Superior temporal gyrus (tissue), 1 donor: Measurements from ENCODE around the gene FYB1.

Experiments used
- DNase-seq: peaks from one replicate; pipeline ENCODE4 v3.0.0-alpha.2; 2016; ENCODE audit errors: extremely low spot score

Gene FYB1

DNA sequence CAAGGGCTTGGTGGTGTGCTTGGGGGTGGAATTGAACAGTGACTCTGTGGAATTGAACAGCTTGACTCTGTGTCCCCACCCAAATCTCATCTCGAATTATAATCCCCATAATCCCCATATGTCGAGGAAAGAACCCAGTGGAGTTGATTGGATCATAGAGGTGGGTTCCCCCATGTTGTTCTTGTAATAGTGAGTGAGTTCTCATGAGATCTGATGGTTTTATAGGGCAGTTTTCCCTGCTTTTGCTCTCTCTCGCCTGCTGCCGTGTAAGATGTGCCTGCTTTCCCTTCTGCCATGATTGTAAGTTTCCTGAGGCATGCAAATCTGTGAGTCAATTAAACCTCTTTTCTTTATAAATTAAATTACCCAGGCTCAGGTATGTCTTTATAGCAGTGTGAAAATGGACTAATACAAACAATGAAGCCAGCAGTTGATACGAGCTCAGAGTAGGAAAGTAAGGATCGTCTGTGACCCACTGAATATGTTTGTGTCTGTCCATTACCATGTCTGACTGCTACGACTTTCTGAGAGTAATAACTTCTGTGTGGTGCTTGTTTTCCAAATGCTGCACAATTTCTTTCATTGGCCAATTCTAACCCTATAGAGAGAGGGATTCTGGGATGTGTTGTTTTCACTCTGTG lies 127.3 kb downstream of the FYB1 start:
- DNase-seq = no peak

DNA sequence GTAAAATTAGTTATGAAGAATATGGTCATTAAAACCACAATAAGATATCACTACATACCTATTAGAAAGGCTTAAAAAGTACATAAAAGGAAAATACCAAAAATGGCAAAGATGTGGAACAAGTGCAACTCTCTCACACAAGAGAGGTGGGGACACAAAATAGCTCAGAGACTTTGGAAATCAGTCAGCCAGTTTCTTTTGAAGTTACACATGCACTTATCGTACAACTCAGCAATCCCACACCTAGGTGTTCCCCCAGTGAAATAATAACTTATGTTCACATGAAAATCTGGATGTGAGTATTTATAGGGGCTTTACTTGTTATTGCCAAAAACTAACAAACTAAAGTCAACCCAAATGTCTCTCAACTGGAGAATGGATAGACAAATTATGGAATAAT lies 135.4 kb downstream of the FYB1 start:
- DNase-seq = no peak

DNA sequence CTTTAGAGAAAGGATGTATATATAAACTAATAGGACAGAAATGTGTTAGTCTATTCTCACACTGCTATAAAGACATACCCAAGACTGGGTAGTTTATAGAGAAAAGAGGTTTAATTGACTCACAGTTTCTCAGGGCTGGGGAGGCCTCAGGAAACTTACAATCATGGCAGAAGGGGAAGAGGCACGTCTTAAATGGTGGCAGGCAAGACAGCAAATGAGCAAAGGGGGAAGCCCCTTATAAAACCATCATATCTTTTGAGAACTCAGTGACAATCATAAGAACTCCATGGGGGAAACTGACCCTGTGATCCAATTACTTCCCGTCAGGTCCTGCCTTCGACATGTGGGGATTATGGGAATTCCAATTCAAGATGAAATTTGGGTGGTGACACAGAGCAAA lies 136.4 kb downstream of the FYB1 start:
- no peak for DNase-seq

DNA sequence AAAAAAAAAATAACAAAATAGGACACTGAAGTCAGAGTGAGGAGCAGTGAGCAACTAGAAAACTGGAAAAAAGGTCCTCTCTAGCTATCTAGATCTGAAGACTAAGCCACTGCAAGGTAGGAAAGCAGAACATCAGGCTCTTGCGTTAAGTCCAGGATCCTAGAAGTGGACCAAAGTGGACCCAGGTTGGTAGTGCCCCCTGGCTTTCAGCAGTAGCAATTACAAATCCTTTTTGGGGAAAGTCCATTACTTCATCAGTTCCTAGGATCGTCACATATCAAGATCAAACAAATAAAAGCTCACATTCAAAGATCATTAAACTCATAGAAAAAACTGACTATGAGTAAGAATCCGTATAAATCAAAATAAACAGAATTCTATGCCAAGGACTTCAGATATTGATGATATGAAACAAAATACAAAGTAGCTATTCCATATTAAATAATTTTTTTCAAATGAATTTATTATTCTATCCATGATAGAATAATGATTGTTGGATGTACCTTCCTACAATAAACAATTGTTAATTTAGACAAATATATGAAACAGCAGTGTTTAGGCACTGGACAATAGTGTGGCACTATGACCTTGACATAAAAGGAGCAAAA lies 138.7 kb downstream of the FYB1 start:
- peak; percentile 84 for DNase-seq

DNA sequence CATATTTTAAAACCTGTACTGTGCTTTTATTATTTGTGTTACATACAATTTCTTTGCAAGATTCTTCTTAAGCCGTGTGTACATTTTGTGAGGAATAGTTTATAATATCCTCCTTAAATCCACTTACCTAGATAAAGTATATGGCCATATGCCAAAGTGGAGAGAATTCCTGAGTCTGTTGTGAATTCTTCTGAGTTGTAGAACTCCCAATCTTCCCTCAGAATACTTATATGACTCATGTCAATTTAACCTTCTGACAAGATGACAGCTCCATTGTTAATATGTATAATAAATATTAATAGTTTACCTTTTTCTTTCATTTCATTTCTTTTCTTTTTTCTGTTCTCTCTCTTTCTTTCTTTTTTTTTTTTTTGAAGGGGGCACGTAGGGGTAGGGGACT lies 139.2 kb downstream of the FYB1 start:
- peak; percentile 38 for DNase-seq

DNA sequence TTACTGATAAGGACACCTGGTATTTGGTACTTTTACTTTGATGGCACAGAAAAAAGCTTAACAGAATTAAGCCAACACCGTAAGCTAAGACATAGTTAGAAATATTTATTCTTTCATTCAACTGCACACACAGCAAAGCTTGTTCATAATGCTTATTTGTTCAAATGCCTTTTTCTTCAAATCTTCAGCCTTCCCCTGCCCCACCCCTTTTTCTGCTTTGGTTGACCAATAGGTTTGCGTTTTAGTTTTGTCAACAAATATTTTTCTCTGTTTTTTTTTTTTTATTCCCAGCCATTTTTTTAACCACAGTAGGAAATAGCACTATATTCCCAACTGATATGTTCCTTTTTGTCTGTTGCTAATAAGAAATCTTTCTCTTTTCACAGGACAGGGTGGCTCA lies 140.2 kb downstream of the FYB1 start:
- peak; percentile 63 for DNase-seq

DNA sequence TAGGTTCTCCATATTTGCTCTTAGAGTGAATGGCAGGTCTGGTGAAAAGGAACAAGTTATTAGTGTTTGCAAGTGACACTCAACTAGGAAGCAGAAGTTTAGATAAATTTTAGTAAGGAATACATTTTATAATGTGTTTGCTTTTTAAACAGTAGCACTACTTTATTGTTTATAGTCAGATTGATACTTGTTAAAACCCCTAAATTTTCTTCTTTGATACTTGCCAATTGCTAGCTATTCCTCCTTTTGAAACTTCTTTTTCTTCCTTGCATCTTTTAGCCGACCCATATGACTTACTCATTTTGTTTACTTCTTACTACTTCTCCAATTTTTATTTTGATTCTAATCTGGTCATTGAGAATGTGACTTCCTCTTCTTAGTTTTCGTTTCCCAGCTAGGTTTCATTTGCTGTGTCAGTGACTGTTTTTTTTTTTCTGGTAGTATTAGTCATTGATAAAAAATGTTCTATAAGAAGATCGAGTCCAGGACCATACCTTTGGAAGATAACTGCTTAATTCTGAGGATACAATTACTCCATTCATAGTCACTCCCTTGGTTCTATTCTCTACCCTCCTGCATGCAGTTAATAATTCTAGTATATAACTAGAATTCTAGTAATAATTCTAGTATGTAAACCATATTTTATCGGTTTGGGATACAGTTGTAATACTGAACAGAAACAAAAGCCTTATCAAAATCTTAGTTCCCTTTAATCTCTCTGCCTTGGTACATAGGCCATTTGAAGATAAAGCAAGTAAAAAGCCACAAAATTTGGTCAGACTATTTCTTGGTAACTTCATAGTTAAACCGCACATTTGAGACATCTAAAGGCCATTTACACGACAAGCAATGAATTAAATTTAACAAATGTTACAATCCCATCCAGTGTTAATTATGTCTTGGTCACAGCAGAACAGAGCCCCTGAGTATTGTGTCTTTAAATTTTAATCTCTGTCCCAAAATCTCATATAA lies 142.3 kb downstream of the FYB1 start:
- DNase-seq = peak; percentile 83

DNA sequence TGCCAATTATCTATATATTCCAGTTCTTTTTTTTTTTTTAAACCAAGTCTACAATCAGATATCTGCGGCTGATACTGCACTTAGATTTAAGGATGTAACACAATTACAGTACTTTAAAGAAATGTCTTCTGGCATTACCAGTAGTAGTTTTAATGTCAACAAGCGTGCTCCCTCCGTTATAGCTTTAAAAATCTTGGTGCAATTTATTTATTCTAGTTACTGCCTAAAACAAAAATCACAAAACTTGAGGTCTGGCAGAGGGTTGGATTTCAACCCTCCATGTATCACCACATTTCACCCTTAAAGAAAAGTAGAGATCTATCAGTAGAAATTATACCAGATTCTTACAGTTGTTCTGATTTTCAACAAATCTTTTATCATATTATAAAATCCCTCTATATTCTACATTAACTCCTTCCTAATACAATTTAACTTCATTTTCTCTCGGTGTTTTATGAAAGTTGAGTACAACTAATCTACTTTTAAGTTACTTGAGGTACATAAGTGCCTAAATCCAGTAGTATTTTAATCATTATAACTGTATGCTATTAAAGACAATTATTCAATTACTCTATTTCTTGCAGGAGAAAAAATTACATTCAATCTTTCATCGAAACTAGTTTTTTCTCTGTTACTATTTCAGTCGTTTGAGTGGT lies 143.1 kb downstream of the FYB1 start:
- DNase-seq = peak; percentile 68

DNA sequence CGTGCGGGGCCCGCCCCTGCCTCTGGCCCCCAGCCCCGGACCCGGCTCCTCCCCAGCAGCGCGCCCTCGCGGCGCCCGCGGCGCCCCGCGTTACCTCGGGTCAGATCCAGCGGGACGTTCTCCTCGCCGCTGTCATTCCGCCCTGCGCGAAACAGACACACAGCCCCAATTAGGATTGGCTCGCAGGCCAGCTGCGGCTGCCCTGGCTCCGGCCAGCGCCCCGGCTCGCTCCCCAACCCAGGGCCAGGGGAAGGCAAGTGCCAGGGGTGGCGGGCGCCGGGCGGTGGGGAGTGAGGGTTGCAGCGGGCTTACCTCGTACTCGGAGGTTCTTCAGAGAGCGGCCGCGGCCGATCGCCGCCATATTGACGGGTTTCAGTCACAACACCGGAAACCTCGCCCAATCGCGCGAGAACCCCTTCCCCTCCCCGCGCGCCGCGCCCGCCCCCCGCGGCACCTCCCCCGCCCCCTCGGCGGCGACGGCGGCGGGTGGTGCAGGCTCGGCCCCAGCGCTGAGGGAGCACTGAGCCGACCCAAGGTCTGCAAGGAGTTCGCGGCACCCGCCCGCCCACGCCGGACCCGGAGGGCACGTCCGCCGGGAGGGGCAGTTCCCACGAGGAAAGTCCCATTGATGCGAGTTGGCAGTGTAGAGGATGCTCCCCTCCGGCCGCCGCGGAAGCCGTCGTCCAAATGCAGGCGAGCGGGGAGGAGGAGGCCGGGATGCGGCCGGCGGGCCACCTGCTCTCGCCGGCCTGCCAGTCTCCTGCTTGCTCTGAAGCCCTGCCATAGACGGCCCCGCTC lies 145.1 kb downstream of the FYB1 start, which contains the start of gene RICTOR:
Gene RICTOR (minus strand): TSS at position 383 of the 798 bp plus-strand sequence. CDS start 22 bp downstream, at position 361.
- DNase-seq = peak; percentile 90

DNA sequence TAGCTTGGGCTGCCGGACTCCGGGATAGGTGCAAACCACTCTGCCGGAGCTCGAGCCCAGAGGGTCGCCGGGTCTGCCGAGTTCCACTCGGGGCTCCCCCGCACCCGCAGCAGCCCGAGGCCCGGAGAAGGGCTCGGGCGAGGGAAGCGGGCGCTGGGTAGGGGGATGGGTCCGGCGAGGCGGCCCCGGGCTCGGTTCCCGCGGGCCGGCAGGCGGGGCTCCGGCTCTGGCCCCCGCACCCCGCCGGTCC lies 145.7 kb downstream of the FYB1 start:
- DNase-seq = no peak

DNA sequence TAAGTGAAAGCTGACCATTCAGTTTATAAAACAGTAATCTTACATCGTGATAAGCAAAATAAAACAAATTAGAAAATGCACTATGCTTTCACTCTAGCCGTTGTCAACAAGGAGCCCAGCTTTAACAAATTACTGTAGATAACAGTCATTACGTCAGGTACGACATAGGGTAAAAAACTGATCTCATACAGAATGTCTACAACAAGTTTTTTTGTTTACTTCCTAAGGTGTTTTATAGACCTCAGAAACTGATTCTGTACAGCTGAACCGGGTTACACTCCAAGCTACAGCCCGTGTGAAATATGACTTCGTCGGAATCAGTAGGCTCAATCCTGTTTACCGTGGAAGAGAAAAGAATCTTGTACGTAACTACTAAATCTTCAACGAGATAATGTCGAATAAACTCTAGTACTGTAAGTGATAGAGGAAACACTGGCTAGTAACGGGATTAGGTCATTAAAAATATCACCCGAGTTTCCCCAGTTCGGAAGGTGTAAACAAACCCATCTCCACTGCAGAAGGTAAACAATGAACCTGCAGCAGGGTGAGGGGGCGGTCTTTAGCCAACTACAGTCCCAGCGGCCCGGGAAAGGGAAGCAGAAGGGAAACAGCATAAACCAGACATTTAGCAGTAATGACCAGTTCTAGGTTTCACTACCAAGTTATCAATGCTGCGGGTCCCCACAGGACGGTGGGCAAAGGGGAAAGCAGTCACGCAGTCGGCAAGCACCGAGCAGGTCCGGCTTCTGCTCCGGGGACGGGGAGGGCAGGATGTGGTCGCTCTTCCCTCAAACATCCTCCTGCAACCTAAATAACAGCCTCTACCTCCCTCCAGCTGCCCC lies 146.2 kb downstream of the FYB1 start:
- peak; percentile 75 for DNase-seq

DNA sequence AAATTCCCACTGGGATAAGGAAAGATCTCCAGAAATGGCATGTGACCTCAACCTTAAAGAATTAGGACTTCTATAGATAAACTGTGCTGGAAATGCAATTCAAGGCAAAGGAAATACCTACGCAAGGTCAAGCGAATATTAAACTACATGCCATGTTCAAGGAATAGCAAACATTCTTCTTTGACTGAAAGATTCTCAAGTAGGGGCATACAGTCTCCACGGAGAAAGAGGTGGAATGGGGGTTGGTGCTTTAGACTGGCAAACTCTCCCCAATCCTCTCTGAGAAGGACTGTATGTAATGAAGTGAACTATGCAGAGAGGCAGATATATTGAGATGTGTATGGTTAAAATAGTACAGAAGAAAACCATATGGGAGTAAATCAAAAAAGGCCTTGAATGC lies 151.3 kb downstream of the FYB1 start:
- no peak for DNase-seq

DNA sequence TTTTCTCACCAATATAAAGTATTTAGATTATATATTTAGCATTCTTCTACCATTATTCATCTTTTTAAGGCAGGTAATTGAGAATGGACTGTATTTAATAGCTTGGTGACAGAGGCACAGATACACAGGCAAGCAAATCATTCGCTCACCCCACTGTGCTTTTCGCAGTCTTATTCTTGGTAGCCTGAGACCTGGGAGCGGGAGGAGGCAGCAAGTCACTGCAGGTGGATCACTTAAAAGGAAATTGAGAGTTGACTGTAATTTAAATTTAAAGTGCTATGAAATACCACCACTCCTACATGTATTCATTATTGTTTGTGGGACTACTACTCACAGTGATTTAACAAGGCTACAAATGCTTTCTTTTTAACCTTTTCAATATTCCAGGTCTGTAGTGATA lies 154.9 kb downstream of the FYB1 start:
- no peak for DNase-seq

DNA sequence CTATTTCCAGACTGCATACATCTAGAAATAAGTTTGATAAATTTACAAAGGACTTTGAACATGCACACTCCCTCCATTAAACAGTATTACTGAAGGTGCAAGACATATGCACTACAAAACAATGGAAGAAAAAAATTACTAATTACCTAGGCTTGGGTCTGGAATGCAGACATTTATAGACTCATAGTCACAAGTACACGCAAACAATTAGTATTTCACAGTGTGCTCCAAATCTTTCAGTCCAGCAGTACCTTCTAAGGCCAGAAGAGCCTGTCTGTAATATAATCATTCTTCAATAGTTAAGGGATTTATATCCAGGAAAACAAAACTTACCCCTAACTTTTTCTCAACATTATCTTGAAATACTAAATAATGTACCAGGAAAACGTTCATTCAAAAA lies 156.3 kb downstream of the FYB1 start:
- no peak for DNase-seq

DNA sequence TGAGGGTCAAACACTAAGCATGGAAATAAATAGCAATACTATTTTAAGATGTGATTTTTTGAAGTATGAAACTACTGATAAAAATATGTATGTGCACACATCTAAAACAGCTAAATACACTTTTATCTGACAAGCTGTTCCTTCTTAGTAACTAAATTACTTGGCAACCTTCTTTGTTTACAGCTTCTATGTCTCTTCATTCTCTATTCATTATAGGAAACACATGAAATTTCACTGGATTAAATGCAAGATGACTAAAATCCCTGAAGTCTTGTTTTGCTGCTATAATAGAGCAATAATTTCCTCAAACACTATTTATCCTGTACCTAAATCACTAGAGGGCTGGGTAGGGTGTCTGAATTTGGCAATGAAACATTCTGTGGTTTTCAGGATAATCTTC lies 156.8 kb downstream of the FYB1 start:
- no peak for DNase-seq

DNA sequence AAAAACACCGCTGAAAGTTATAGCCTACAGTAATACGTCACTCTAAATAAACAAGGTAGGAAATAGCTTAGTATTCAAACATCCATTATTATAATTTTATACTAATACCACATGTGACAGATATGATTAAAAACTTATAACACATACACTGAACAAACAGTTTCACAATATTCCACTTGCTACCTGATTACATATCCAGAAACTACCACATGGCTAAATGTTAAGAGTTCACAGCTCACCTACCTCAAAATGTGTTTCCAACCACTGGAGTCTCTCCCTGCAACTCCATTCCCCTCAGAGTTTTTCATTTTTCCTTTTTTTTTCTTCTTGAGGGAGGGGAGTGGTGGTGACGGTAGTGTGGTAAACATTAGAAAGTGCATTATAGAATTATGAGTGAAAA lies 157.3 kb downstream of the FYB1 start:
- no peak for DNase-seq

DNA sequence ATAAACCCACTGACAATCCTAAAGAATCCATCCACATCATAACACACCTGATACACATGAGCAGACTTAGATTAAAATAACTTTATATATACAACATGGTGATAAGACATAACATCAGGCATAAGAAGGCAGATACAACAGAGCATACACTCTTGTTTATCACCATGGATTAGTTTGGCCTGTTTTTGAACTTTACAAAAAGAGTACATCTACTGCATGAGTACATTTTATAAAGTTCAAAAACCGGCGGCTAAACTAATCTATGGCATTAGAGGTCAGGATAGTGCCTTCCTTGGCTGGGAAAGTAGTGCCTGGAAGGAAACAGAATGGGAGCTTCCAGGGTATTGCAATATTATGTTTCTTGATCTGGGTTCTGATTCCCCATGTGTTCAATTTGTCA lies 160.3 kb downstream of the FYB1 start:
- no peak for DNase-seq

DNA sequence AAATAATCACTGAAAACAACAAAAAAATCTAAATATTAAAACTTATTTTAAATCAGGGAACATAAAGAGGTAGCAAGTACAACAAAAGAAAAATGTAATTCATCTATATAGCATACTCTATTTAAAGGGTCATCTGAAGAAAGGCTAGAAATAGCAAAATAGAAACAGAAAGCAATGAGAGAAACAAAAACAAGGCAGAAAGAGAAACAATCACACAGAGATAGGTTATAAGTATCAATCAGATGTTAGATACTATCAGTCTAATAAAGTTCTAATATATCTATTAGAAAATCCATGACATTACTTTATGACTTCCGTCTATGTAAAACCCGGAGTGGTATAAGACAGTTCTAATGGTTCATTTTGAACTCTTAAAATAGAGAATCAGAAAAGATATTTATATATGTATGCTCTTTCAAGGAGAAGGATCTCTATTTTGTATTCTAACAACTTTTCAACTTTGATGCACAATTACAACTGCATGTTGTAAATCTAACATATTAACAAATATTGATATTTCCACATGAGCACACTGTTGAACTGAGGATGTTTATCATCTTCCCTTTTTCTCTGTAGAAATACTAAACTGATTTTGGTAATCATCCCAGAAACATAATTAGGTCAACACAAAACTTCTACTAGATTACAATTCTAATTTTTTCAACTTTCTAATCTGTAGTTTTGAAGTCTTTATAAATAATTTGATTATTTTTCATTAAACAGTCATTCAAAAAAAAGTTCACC lies 161.0 kb downstream of the FYB1 start:
- no peak for DNase-seq

DNA sequence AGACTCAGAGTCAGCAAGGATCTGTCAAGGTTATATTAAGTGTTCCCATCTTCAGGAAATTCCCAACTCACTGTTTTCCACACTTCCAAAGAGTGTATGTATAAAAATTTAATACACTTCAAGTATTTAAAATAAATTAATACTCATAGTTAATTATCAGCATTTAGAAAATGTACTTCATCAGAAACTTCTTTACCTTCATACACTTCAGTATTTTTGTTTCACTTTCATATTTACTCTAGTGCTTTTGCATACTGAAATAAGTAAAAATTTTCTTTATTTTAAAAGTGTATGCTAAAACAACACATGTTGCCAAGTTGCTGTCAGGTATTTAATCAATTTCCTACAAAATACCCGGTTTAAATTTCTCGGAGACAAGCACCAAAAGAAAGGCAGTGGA lies 161.6 kb downstream of the FYB1 start:
- DNase-seq = no peak
